GM18498 (cell line): ENCODE measurements around the gene SSTR5.
"Not testable (repeated sequence)": the region's sequence is repeated elsewhere in the genome, so short reads cannot be mapped to it uniquely, and the experiment has no call there.

Experiments
- ATAC-seq: cut with Tn5 transposase; IDR thresholded peaks from one replicate; pipeline ENCODE4 v1.9.1; 2021; ENCODE audit warnings: mild to moderate bottlenecking, moderate library complexity; ENCODE audit not compliant: unreplicated experiment

SSTR5 gene

DNA sequence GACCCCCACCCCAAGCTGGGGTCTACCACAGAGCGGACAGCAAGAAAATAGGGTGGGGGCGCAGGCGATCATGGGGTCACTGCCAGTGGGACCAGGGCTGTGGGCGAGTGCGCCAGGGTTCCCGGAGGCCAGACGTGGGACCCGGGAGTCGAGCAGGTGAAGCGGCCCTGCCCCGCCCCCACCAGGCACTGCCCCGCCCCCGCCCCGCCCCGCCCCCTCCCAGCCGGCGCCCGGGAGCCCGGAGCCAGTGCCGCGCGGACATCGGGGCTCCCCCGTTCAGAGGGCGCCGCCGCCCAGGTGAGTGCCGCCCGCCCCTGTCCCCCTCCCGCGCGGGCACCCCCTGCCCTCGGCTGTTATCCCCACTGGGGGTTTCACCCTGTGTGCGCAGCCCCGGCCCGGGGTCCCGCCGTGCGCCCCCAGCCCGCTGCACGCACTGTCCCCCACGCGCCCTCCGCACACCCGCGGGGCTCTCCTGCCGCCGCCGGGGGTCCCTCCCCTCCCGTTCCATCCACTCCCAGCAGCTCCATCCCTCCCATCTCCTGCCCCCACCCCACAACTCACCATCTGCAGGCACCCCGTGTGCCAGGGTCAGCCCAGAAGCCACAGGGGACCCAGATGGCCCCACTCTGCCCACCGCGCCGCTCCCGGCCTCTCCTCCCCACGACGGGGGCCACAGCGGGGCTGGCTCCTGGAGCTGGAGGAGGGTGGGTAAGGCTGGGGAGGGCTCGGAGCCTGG lies at the start of gene SSTR5:
TSS of gene SSTR5 (plus strand) at position 222 of the 736 bp plus-strand sequence. CDS start 6,122 bp downstream, outside the sequence.
- no peak for ATAC-seq

DNA sequence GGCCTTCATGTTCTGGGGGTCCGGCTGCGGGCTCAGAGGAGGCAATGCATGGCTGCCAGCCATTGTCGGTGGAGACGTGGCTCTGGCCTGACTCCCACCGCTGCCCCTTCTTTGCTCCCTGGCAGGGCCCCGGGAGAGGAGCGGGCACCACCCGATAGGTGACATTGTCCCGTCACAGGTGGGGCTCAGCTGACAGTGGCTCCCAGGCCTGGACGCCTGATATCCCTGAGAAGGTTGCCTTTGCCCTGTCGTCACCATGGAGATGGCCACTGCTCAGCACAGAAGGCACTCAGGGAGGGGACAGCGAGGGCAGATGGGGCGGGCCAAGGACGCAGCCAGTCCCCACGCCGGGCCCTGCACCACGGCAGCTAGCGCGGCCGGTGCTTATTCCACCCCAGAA lies 48.4 kb upstream of the SSTR5 start:
- no peak for ATAC-seq

DNA sequence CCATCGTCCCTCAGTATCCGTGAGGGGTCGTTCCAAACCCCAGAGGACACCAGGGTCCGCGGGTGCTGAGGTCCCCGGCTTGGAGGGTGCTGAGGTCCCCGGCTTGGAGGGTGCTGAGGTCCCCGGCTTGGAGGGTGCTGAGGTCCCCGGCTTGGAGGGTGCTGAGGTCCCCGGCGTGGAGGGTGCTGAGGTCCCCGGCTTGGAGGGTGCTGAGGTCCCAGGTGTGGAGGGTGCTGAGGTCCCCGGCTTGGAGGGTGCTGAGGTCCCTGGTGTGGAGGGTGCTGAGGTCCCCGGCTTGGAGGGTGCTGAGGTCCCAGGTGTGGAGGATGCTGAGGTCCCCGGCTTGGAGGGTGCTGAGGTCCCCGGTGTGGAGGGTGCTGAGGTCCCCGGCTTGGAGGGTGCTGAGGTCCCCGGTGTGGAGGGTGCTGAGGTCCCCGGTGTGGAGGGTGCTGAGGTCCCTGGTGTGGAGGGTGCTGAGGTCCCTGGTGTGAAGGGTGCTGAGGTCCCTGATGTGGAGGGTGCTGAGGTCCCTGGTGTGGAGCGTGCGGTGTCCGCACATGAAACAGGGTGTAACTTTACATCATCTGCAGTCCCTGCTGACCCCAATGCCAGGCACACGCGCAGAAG lies 47.3 kb upstream of the SSTR5 start:
- not testable (repeated sequence) for ATAC-seq

GRCh38 chr16:1026057-1026783 lies 46.3 kb upstream of the SSTR5 start:
- no peak for ATAC-seq

DNA sequence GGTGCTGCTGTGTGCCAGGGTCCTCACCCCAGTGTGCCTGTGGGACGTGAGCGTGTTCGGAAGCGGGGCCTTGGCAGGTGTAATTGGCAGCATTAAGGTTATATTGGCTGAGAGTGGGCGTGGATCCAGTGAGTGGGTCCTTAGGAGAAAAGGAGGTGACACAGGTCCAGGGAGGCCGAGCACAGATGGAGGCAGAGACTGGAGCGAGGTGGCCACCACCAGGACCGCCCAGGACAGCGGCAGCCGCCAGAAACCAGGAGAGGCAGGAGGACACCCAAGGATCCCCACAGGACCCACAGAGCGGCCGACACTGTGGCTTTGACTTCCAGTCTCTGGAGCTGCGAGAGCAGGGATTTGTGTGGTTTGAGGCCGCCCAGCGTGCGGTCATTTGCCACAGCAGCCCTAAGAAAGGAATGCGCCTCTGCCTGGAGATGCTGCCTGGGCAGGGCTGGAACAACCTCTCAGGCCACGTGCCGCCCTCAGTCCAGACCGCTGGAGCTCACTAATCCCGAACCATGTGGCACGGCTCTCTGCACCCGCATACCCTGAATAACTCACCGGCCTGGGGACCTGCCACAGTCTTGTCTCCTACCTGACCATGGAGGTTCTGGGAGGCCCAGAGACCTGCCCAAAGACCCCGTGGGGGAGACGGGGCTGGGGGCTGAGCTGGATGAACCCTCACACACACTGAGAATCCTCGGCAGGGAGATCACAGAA lies 45.6 kb upstream of the SSTR5 start:
- ATAC-seq, result no peak

DNA sequence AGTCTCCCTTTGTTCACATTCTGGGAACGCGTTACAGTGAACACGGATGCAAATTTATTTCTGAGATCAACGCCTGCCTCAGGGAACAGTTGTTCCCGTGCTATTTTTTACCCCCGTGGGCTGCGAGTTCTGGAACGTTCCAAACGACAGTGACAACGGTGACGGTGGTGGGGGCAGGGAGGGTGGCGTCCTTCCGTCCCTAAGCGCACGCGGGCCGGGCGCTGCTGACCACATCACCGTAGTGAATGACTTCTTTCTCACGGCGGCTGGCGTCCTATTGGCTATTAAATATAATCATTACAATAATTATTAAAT lies 45.1 kb upstream of the SSTR5 start:
- ATAC-seq, result no peak

- ATAC-seq, result no peak
Measured at GRCh38 chr16:1028056-1028455, 44.5 kb upstream of the SSTR5 start.

GRCh38 chr16:1028524-1029258 lies 43.9 kb upstream of the SSTR5 start:
- no peak for ATAC-seq

- no peak for ATAC-seq
Measured at GRCh38 chr16:1029259-1029545, 43.3 kb upstream of the SSTR5 start.

DNA sequence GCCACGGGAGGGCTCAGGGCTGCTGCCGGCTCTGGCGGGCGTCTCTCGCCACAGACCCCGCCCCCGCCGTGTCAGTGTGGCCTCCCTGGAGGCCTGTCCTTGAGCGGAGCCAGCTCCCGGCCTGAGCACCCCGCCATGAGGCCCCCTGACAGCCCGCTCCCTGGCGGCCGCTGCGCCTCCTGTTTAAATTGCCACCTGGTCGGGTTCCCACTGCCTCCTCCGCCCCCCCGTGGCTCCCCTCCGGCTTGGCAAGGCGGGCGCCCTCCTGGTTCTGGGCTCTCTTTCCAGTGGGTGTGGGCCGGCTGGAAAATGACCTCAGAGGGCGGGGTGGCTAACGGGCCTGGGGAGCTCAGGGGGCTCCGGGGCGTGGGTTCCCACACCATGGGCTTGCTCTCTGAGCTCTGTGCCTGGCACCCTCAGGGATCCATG lies 42.1 kb upstream of the SSTR5 start:
- ATAC-seq, result no peak

DNA sequence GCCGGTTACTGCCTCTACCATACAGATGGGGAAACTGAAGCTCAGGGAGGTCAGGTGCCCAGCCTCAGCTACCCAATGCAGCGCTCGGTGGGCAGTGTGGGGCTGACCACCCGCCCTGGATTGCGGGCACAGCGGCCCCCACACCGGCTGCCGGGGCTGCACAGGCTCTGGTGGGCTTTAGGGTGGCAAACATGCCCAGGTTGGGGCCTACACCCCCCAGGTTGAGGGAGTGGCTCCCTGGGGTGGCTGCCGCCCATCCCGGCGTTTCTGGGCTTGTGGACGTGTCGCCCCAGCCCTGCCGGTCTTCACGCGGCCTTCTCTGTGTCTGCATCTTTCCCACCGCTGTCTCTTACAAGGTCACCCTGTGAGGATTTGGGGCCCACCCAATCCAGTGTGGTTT lies 40.9 kb upstream of the SSTR5 start:
- ATAC-seq, result no peak

DNA sequence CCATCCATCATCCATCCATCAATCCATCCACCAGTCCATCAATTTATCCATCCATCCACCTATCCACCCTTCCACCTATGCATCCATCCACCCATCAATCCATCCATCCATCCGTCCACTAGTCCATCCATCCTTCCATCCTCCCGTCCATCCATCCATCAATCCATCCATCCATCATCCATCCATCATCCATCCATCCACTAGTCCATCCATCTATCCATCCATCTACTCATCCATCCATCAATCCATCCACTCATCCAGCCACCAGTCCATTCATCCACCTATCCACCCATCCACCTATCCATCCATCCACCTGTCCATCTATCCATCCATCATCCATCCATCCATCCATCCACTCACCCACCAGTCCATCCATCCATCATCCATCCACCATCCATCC lies 39.9 kb upstream of the SSTR5 start:
- no peak for ATAC-seq

- no peak for ATAC-seq
Measured at GRCh38 chr16:1033128-1033679, 39.3 kb upstream of the SSTR5 start.

GRCh38 chr16:1034230-1035065 lies 38.1 kb upstream of the SSTR5 start:
- ATAC-seq, result no peak

DNA sequence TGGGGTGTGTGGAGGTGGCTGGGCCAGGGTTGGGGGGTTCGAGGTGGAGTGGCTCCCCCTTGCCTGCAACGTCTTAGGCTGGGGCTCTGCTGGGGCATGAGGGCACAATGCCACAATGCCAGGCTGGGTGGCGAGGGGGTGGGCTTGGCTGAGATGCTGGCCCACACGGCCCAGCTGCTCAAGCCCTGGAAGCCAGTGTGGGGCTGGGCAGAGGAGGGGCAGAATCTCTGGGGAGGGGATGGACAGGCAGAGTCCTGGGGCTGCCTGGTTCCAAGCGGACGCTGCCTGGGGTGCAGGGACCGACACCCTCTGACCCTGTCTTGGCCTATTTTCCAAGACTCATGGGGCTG lies 37.5 kb upstream of the SSTR5 start:
- no peak for ATAC-seq

DNA sequence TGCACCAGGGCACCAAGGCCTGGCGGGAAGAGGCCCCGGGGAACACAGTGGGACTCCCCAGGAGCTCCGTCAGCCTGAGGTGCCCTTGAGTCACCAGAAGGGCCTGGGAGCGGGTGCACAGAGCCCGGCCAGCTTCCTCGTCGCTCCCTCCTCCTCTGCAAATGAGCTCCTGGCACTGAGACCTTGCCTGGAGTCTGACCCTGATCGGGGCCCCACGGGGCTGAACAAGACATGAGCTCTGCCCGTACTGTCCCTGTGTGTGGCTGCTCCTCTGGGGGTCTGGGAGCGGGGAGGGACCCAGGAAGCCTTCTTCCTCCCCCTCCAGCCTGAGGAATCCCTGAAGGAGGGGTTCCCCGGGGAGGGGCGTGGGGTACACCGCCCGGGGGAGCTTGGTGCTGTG lies 36.4 kb upstream of the SSTR5 start:
- ATAC-seq, result no peak

- no peak for ATAC-seq
Measured at GRCh38 chr16:1036726-1037393, 35.7 kb upstream of the SSTR5 start.

- ATAC-seq, result no peak
Measured at GRCh38 chr16:1037394-1038257, 34.9 kb upstream of the SSTR5 start.
